ENCODE measurements around the gene GAGE12J.
A peak's percentile ranks its signal among the peaks of the same experiment; 100 is the strongest.
"Not testable (repeated sequence)": the region's sequence is repeated elsewhere in the genome, so short reads cannot be mapped to it uniquely, and the experiment has no call there.

Gene GAGE12J

DNA sequence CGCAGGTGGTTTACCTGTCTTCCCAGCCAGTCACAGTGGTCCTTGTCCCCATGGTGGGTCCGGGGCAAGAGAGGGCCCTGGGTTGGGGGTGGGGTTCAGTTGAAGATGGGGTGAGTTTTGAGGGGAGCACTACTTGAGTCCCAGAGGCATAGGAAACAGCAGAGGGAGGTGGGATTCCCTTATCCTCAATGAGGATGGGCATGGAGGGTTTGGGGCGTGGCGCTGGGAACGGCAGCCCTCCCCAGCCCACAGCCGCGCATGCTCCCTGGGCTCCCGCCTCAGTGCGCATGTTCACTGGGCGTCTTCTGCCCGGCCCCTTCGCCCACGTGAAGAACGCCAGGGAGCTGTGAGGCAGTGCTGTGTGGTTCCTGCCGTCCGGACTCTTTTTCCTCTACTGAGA lies at the start of gene GAGE12J:
Gene GAGE12J (plus strand): TSS at position 301 of the 400 bp plus-strand sequence. CDS start 1,157 bp downstream, outside the sequence.
- DNase-seq, result not testable (repeated sequence)

- DNase-seq, result peak; percentile 47
Observed at GRCh38 chrX:49272421-49272820, 49.4 kb upstream of the GAGE12J start.

GRCh38 chrX:49273181-49273727 lies 48.6 kb upstream of the GAGE12J start:
- peak; percentile 78 for DNase-seq

- DNase-seq, result no peak
Observed at GRCh38 chrX:49276207-49276606, 45.6 kb upstream of the GAGE12J start.

GRCh38 chrX:49276671-49277534 lies 44.9 kb upstream of the GAGE12J start:
- DNase-seq, result no peak

DNA sequence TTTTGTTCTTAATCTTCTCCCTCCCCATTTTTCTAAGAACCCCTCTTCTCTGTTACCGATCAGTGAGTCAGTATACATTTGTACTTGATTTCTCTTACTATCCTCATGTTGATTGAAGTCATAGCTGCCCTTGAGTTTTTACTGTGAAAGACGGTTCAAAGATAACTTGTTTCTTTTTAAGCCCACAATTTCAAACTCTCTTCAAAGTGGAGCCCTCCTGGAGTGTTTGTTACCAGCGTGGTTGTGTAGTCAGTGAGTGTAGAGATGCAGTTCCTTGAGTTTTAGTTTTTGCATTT lies 44.4 kb upstream of the GAGE12J start:
- DNase-seq, result no peak

DNA sequence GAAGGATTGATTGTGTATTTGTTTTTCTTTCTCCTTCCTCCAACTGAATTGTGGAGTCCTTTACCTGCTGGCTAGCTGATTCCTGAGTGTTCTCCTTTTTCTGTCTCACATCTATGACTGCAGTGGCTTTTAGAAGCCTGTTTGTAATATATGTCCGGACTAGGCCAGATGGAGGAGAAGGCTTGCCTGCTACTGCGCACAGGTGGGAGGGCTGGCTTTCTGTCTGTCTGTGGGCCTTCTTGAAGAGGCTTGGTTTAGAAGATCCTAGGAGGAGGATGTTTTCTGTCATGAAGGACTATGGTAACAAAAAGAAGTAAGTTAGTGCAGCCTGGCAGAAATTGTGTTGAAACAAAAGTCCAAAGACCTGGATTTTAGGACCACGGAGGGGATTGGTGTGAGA lies 43.8 kb upstream of the GAGE12J start:
- DNase-seq, result no peak

DNA sequence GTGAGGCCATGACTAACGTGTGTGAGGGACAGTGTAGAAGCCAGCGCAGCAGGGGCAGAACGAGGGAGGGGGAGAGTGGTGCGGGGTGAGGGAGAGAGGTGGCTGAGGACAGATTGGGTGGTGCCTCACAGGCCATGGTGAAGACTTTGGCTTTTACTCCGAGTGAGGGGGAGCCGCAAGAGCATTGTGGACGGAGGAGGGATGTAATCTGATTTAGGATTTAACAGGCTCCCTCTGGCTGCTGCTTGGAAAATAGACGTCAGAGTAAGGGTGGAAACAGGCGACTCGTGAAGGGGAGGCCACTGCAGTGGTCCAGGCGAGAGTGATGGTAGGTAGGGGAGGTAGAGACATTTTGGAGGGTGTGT lies 39.2 kb upstream of the GAGE12J start:
- DNase-seq, result no peak

GRCh38 chrX:49284212-49284611 lies 37.6 kb upstream of the GAGE12J start:
- no peak for DNase-seq

DNA sequence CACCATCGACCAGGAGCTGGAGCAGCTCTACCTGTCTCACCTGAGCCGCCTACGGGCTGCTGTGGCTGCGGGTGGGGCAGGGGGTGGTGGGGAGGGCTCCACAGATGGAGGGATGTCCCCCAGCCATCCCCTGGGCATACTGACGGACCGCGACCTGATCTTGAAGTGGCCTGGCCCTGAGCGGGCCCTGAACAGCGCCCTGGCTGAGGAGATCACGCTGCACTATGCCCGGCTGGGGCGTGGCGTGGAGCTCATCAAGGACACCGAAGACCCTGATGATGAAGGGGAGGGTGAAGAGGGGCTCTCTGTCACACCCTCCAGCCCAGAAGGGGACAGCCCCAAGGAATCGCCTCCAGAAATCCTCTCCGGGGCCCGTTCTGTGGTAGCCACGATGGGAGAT lies 35.7 kb upstream of the GAGE12J start:
- no peak for DNase-seq

- no peak for DNase-seq
Observed at GRCh38 chrX:49286581-49286980, 35.3 kb upstream of the GAGE12J start.

DNA sequence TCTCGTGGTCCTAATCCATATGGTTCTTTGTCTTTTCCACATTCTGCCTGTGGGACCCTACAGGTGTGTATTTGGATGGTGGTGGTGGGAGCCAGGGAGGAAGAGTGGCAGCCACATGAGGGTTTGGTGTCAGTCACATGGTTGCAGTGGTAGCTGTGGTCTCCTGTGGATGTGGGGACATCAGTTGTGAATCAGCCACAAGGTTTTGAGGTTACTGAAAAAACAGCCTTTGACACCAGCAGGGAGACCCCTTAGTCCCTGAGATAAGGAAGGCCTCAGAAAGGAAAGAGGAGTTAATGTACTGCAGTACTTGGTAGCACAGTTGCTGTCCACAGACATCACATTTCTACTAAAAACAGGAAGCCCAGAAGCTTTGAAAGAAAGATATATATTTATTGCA lies 34.2 kb upstream of the GAGE12J start:
- no peak for DNase-seq

GRCh38 chrX:49290215-49290614 lies 31.6 kb upstream of the GAGE12J start:
- no peak for DNase-seq

DNA sequence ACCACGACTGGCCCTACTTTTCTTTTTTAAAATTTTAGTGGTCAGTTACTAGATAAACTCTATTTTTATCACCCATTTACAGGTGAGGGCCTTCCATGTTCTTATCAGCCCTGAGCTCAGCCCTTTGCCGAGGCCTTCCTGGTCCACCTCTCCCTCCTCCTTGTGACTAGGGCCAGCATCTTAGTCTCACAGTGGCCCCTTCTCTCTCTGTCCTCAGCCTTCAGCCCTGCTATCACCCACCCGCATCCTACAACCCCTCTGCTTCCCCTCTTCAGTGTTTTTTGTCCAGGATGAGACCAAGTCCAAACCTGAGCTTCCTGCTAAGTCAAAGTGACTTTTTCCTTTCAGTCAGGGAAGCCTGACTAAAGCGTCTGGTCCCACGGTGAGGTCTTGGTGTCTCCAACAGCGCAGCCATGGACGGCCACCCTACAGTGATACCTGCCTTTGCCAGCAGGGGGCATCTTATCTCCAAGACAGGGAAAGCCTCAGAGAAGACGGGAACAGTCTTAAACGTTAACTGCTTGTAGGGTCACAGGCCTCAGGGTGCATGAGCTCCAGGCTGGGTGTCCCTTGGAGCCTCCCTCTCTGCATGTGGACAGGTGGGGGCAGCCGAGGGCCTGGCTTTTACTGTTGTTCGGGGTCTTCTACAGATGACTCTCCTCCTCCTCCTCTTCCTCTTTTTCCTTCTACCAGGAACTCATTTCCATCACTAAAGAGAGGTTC lies 30.1 kb upstream of the GAGE12J start:
- peak; percentile 71 for DNase-seq

DNA sequence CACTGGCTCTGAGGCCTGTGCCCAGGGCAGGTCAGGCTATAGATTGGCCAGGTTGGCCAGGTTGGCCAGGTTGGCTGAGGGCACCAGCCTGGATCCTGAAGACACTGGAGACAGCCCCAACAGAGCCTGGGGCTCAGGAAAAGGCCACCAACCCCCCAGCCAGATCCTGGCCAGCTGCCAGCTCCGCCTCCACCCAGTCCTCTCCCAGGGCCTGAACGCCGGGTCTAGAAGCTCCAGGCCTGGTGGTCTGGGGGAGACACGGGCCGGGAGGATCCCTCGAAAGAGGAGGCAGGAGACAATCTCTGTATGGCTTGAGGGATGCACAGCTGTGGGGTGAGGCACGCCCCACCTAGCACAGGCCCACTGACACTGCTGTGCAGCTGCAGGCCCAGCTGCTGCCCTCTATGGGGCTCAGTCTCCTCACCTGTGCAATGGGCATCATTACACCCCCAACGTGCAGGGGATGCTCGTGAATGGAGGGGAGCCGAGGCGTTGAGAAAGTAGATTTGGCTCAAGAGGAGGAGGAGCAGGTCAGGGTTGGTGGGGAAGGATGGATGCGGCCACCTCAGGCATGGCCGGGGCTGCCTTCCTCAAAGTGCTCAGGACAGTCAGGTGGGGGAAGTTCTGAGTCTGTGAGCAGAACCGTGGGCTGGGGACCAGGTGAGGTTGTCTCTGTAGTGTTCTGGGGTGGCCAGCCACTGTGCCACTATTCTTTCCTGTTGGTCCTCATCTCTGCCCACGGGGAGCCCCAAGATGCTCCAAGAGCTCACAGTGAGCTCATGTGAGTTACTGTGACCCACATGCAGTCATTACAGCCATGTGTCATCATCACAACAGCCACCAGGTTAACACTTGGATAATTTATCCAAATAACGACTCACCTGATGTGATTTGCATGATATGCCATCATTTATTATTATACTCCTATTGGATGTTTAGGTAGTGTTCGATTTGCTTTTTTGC lies 29.2 kb upstream of the GAGE12J start:
- no peak for DNase-seq

GRCh38 chrX:49299293-49299692 lies 22.5 kb upstream of the GAGE12J start:
- DNase-seq, result not testable (repeated sequence)

DNA sequence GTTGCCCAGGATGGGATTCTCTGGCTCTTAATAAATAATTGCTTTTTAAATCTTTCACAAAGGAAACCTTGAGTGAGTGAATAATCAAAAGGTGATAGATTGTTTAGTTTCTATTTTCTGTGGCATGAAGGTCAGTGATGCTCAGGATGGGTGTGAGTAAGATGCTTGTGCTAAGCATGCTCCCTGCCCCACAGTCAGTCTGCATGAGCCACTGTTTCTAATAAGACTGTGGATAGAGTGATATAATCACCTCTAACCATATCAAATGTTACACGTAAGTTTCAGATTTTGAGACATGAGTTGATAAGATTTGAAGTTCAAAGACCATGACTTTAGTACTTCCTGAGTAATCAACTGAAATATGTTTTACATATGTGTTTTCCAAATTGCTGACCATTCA lies 21.1 kb upstream of the GAGE12J start:
- DNase-seq, result no peak

DNA sequence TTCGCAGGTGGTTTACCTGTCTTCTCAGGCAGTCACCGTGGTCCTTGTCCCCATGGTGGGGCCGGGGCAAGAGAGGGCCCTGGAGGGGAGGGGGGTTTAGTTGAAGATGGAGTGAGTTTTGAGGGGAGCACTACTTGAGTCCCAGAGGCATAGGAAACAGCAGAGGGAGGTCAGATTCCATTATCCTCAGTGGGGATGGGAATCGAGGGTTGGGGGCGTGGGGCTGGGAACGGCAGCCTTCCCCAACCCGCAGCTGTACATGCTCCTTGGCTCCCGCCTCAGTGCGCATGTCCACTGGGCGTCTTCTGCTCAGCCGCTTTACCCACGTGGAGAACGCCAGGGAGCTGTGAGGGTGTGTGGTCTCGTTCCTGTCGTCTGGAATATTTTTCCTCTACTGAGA lies 18.5 kb upstream of the GAGE12J start, which contains the start of gene GAGE10:
Gene GAGE10 (plus strand): TSS at position 301 of the 400 bp plus-strand sequence. CDS start 1,214 bp downstream, outside the sequence.
- DNase-seq, result no peak

DNA sequence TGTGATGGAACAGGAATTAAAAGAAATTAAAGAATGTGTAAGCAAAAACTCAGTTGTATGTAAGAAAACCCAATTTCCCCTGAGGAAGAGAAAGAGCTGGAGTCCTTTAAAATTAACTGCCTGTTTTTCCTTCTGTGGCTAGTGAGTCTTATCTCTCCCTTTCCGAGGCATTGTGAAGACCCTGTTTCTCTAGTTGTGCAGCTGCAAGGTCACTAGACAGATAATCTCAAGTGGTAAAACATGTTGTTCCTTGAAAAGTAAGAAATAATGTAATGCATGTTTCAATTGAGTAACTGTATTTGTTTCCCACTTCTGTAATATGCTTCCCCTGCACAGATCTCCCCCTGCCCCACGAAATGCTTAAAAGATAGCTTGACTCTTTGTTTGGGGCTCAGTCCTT lies 14.1 kb upstream of the GAGE12J start:
- DNase-seq, result not testable (repeated sequence)

DNA sequence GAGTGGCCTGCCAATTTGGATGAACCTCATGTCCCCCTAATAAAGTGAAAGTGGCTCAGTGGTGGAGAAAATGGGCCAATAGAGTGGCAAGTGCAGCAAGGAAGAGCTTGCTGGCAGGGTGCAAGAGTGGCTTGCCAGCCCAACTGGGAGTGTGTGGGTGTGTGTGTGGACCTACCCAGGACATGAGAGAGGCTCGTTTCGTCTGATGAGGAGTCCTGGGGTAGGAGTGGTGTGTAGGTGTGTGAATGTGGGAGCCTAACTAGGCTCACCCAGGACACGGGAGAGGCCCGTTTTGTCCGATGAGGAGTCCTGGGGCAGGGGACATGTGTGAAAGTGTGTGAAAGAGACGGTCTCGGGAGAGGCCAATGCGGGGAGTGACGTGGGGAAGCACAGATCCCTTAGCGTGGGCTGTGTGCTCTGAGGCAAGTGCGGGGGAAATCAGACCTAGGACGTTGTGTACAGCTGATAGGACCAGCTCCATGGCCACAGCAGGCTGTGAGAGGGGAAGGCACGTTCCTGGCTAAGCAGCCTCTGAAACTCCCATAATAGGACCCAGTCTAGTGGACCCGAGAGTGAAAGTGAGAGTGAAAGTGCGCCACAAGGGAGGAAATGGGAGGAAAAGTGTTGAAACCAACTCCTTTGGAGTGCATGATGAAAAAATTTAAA lies 13.1 kb upstream of the GAGE12J start:
- peak; percentile 48 for DNase-seq

DNA sequence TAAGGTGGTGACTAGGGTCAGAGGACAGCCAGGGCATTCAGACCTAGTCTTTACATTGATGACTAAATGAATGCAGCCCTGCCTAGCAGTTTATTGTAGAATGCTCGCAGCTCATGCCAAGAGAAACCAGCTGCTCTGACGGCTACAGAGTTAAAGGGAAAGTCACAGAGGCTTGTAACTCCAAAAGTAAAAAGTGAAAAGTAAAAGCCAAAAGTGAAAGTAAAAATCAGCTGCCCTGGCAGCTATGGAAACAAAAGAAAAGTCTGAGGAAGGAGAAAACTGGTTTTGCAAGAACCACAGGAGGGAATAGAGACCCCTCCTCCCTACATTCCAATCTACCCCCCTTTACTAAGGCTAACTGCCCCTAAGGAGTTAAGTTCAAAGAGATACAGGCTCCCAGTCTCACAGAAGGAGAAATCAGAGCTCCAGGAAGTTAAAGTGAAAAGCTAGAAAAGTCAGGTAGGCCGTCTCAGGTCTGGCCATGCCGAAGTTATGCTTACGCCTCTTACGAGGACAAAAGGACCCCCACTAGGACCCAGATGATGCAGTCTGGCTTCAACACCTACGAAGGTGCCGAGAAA lies 12.3 kb upstream of the GAGE12J start:
- DNase-seq, result peak; percentile 31

- DNase-seq, result no peak
Observed at GRCh38 chrX:49310371-49310770, 11.5 kb upstream of the GAGE12J start.
